K562 (cell line): ENCODE results near the gene COQ9. TPM values are rescaled to one million over a fixed set of nuclear protein-coding genes. Genes with fewer than 3 reads are reported as not detected.

Experiments
- DLX4 ChIP-seq: fragments of 250-450 bp; sonication (Bioruptor Pico); IDR thresholded peaks from 2 replicates; pipeline ENCODE4 v1.6.1; 2021; ENCODE audit warnings: mild to moderate bottlenecking
- GABPB2 ChIP-seq: fragments of 250-450 bp; sonication (Bioruptor Pico); conservative IDR thresholded peaks from 2 replicates; pipeline ENCODE4 v1.5.1; 2021; ENCODE audit warnings: mild to moderate bottlenecking
- HDAC1 ChIP-seq, 2 experiments: fragments of 450-650 bp; IDR thresholded peaks; 2 replicates each; pipeline ENCODE4 v1.6.1; 2016 to 2017; ENCODE audit warnings: inconsistent platforms in 1 of 2, mild to moderate bottlenecking in 1 of 2, moderate library complexity in 1 of 2
- HLTF ChIP-seq: fragments of 450-650 bp; IDR thresholded peaks from 2 replicates; pipeline ENCODE4 v1.6.1; 2016
- OTX1 ChIP-seq: fragments of 450-650 bp; formaldehyde crosslinking; IDR thresholded peaks from 2 replicates; pipeline ENCODE4 v1.4.0; 2022; ENCODE audit warnings: mild to moderate bottlenecking
- PCBP2 ChIP-seq: fragments of 200-400 bp; formaldehyde crosslinking; IDR thresholded peaks from 2 replicates; pipeline ENCODE4 v1.6.1; 2018; ENCODE audit warnings: low read length, low read depth, mild to moderate bottlenecking, moderate library complexity; ENCODE audit not compliant: poor library complexity, severe bottlenecking
- POLR2AphosphoS5 ChIP-seq: IDR thresholded peaks from 2 replicates; pipeline ENCODE4 v1.6.1; 2011; ENCODE audit warnings: mild to moderate bottlenecking, low read depth, low read length, moderate library complexity; ENCODE audit not compliant: control insufficient read depth, insufficient read depth
- PYGO2 ChIP-seq: fragments of 450-650 bp; IDR thresholded peaks from 2 replicates; pipeline ENCODE4 v1.6.1; 2016; ENCODE audit warnings: mild to moderate bottlenecking, missing genetic modification characterization, moderate library complexity, missing compliant biosample characterization
- RBM15 ChIP-seq: fragments of 200-400 bp; formaldehyde crosslinking; IDR thresholded peaks from 2 replicates; pipeline ENCODE4 v1.6.1; 2018; ENCODE audit warnings: mild to moderate bottlenecking, low read length, moderate library complexity; ENCODE audit not compliant: insufficient read depth
- RBM25 ChIP-seq: fragments of 200-400 bp; formaldehyde crosslinking; IDR thresholded peaks from 2 replicates; pipeline ENCODE4 v1.6.1; 2018; ENCODE audit warnings: low read length, low read depth, moderate library complexity; ENCODE audit not compliant: severe bottlenecking
- SRSF7 ChIP-seq: fragments of 200-400 bp; formaldehyde crosslinking; optimal IDR thresholded peaks from 2 replicates; pipeline ENCODE3; 2017; ENCODE audit warnings: mild to moderate bottlenecking, low read depth, low read length
- USF2 ChIP-seq: sonication (generic); formaldehyde crosslinking; IDR thresholded peaks from 2 replicates; pipeline ENCODE4 v1.5.0; 2020; ENCODE audit warnings: missing genetic modification reagents
- ZFP30 ChIP-seq: fragments of 250-450 bp; sonication (Bioruptor Pico); IDR thresholded peaks from 2 replicates; pipeline ENCODE4 v1.8.0; 2022; ENCODE audit warnings: moderate library complexity, mild to moderate bottlenecking, inconsistent platforms, borderline replicate concordance
- ZNF384 ChIP-seq: IDR thresholded peaks from 2 replicates; pipeline ENCODE4 v1.6.1; 2012; ENCODE audit warnings: low read depth, low read length, improper control_type of control experiment
- ZNF830 ChIP-seq: fragments of 250-450 bp; sonication (Bioruptor Pico); IDR thresholded peaks from 2 replicates; pipeline ENCODE4 v1.5.0; 2021; ENCODE audit warnings: mild to moderate bottlenecking
- polyA plus RNA-seq, 8 experiments: library from polyadenylated mRNA; depleted of rRNA in 4 of 8; stranded (reverse) in 5 of 8; unstranded in 3 of 8; fragments of >200 nt; fragmentation: Nextera tagmentation in 2 of 8; fragmentation: Illumina TruSeq in 1 of 8; extraction: Ambion mirVana in 2 of 8; extraction: Trizol in 1 of 8; gene quantifications; 2 replicates each; pipeline versions ENCODE4 v1.2.1 to v1.2.3, GENCODE V29; 2011 to 2014; ENCODE audit warnings: inconsistent platforms in 1 of 8, missing spikeins in 1 of 8
- total RNA-seq, 7 experiments: library from RNA; depleted of rRNA in 6 of 7; stranded (reverse); fragments of >200 nt in 6 of 7; fragmentation: Illumina TruSeq in 2 of 7; extraction: Trizol in 2 of 7; gene quantifications; 2 replicates each; pipeline versions ENCODE4 v1.2.1 to v1.2.3, GENCODE V29; 2011 to 2021; ENCODE audit warnings: low replicate concordance in 1 of 7
- TF ChIP-seq, protein P1 (sequence below): fragments of 200-800 bp; sonication (Bioruptor generic); IDR thresholded peaks from 2 replicates; pipeline ENCODE4 v1.6.1; 2016; ENCODE audit warnings: missing genetic modification characterization, missing compliant biosample characterization
- TF ChIP-seq, protein P2 (sequence below), 2 experiments: fragments of 150-350 bp in 1 of 2; IDR thresholded peaks; 2 replicates each; pipeline ENCODE4 v1.6.1; 2012 to 2016; ENCODE audit warnings: low read depth in 2 of 2, low read length in 2 of 2, mild to moderate bottlenecking in 1 of 2, moderate library complexity in 1 of 2

COQ9 gene
- total and polyA plus RNA-seq, 9 of the 15 experiments (the other 6 are each of a cell fraction or from before 2014, with no cell fraction given): 35.0 to 139 (median 71.4) TPM

DNA sequence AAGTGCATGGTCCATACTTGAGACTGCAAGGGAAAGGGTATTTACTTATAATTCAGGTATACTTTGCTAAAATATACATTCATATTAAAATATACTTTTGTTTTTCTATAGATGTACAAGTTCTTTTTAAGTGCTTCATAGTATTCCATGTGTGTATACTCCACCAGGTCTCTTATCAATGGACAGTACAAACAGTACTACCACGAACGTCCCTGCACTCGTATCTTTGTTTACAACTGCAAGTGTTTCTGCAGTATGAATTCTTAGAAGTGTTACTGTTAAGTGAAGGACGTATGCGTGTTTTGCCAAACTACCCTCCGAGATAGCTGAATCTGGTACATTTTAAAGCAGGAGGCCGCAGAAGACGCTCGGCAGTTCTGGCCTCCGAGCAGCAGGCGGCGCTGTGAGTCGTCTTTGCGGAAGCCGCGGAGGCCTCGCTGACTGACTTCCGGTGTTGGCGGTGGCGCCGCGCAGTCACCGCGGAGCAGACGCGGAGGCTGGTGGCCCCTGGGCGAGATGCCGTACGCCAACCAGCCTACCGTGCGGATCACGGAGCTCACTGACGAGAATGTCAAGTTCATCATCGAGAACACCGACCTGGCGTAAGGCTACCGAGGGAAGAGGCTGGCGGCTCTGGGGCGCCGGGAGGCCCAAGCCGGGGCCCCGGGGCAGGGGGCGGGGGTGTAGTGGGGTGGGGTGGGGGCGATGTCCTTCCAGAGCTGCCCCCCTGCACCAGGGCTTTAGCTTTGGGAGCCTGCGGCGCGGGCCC, 15.1 kb downstream of the COQ9 start, which contains the start of gene POLR2C (continued):
- TF ChIP-seq RBM25: no peak
- peak; percentile 95 for TF ChIP-seq POLR2AphosphoS5
- TF ChIP-seq ZFP30 (CRISPR knock-in tag): no peak
- peak; percentile 28; the same call in 1 of the 2 replicates for TF ChIP-seq ZNF384
- no peak for TF ChIP-seq ZNF830
- no peak for TF ChIP-seq PCBP2
- no peak for TF ChIP-seq DLX4 (CRISPR knock-in tag)
- no peak for TF ChIP-seq RBM15
- TF ChIP-seq OTX1 (CRISPR knock-in tag): 0 out of 2 replicates have a peak, but pooled peaks have one; percentile 5
- TF ChIP-seq PYGO2 (tag): no peak
- TF ChIP-seq HDAC1 (IDR thresholded peaks at IDR 0.05): peak in 1 of 2 experiments; percentile 70; a peak in 2 of 4 replicates
- no peak for TF ChIP-seq SRSF7
- TF ChIP-seq USF2 (CRISPR knock-in tag): no peak
- TF ChIP-seq, protein P1, sequence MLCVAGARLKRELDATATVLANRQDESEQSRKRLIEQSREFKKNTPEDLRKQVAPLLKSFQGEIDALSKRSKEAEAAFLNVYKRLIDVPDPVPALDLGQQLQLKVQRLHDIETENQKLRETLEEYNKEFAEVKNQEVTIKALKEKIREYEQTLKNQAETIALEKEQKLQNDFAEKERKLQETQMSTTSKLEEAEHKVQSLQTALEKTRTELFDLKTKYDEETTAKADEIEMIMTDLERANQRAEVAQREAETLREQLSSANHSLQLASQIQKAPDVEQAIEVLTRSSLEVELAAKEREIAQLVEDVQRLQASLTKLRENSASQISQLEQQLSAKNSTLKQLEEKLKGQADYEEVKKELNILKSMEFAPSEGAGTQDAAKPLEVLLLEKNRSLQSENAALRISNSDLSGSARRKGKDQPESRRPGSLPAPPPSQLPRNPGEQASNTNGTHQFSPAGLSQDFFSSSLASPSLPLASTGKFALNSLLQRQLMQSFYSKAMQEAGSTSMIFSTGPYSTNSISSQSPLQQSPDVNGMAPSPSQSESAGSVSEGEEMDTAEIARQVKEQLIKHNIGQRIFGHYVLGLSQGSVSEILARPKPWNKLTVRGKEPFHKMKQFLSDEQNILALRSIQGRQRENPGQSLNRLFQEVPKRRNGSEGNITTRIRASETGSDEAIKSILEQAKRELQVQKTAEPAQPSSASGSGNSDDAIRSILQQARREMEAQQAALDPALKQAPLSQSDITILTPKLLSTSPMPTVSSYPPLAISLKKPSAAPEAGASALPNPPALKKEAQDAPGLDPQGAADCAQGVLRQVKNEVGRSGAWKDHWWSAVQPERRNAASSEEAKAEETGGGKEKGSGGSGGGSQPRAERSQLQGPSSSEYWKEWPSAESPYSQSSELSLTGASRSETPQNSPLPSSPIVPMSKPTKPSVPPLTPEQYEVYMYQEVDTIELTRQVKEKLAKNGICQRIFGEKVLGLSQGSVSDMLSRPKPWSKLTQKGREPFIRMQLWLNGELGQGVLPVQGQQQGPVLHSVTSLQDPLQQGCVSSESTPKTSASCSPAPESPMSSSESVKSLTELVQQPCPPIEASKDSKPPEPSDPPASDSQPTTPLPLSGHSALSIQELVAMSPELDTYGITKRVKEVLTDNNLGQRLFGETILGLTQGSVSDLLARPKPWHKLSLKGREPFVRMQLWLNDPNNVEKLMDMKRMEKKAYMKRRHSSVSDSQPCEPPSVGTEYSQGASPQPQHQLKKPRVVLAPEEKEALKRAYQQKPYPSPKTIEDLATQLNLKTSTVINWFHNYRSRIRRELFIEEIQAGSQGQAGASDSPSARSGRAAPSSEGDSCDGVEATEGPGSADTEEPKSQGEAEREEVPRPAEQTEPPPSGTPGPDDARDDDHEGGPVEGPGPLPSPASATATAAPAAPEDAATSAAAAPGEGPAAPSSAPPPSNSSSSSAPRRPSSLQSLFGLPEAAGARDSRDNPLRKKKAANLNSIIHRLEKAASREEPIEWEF: no peak
- TF ChIP-seq, protein P2, sequence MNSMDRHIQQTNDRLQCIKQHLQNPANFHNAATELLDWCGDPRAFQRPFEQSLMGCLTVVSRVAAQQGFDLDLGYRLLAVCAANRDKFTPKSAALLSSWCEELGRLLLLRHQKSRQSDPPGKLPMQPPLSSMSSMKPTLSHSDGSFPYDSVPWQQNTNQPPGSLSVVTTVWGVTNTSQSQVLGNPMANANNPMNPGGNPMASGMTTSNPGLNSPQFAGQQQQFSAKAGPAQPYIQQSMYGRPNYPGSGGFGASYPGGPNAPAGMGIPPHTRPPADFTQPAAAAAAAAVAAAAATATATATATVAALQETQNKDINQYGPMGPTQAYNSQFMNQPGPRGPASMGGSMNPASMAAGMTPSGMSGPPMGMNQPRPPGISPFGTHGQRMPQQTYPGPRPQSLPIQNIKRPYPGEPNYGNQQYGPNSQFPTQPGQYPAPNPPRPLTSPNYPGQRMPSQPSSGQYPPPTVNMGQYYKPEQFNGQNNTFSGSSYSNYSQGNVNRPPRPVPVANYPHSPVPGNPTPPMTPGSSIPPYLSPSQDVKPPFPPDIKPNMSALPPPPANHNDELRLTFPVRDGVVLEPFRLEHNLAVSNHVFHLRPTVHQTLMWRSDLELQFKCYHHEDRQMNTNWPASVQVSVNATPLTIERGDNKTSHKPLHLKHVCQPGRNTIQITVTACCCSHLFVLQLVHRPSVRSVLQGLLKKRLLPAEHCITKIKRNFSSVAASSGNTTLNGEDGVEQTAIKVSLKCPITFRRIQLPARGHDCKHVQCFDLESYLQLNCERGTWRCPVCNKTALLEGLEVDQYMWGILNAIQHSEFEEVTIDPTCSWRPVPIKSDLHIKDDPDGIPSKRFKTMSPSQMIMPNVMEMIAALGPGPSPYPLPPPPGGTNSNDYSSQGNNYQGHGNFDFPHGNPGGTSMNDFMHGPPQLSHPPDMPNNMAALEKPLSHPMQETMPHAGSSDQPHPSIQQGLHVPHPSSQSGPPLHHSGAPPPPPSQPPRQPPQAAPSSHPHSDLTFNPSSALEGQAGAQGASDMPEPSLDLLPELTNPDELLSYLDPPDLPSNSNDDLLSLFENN (IDR thresholded peaks at IDR 0.05; ENCODE audit: low read depth in 2 of 2, low read length in 2 of 2): peak in 1 of 2 experiments; percentile 82; a peak in 2 of 4 replicates
- TF ChIP-seq GABPB2: no peak
- TF ChIP-seq HLTF: no peak
